ENCODE data around the gene BTG2.
A peak's percentile ranks its signal among the peaks of the same experiment; 100 is the strongest.
"Not testable (repeated sequence)": the region's sequence is repeated elsewhere in the genome, so short reads cannot be mapped to it uniquely, and the experiment has no call there.

Gene BTG2

GRCh38 chr1:203265541-203265940 lies 39.8 kb upstream of the BTG2 start:
- Histone ChIP-seq H3K4me3 (IDR thresholded peaks at IDR 0.05; ENCODE audit: insufficient read depth, low read depth, low read length) (no peak overlapping the region), H3K4me2 (no peak overlapping the region), H3K4me1 (ENCODE audit: low read depth, poor library complexity, severe bottlenecking) (peaks cover 29% of the 10 kb centered on the region)

GRCh38 chr1:203266140-203266539 lies 39.2 kb upstream of the BTG2 start:
- H2AFZ ChIP-seq (ENCODE audit: low read depth); H3K4me3 ChIP-seq (IDR thresholded peaks at IDR 0.05; ENCODE audit: insufficient read depth, low read depth, low read length); H3K27me3 ChIP-seq (ENCODE audit: insufficient read depth, low read depth); H3K36me3 ChIP-seq (ENCODE audit: insufficient read depth); H3K9ac ChIP-seq; H3K27ac ChIP-seq; H4K20me1 ChIP-seq (ENCODE audit: insufficient read depth); H3K4me2 ChIP-seq; H3K79me2 ChIP-seq (ENCODE audit: insufficient read depth, low read depth): not testable (repeated sequence)
- peaks cover 35% of the 10 kb centered on the region for H3K4me1 ChIP-seq (ENCODE audit: low read depth, poor library complexity, severe bottlenecking)

More at GRCh38 chr1:203265541-203265940, 39.8 kb upstream of the BTG2 start:
- Histone ChIP-seq H3K79me2 (ENCODE audit: insufficient read depth, low read depth) (no peaks in the 10 kb centered on the region), H3K27ac (no peak overlapping the region), H4K20me1 (ENCODE audit: insufficient read depth) (no peaks in the 10 kb centered on the region), H3K36me3 (ENCODE audit: insufficient read depth) (no peaks in the 10 kb centered on the region), H2AFZ (ENCODE audit: low read depth) (no peak overlapping the region), H3K9ac (no peak overlapping the region), H3K27me3 (ENCODE audit: insufficient read depth, low read depth) (no peaks in the 10 kb centered on the region)
- TF ChIP-seq CTCF (conservative IDR thresholded peaks at IDR 0.05; ENCODE audit: low read depth, low read length), result no peak

GRCh38 chr1:203267347-203267846 lies 37.9 kb upstream of the BTG2 start:
- no peaks in the 10 kb centered on the region for H4K20me1 ChIP-seq (ENCODE audit: insufficient read depth)
- H3K4me2 ChIP-seq, result peak overlapping the region; percentile 30
- no peaks in the 10 kb centered on the region for H3K27me3 ChIP-seq (ENCODE audit: insufficient read depth, low read depth)
- peak; percentile 99 for TF ChIP-seq CTCF (conservative IDR thresholded peaks at IDR 0.05; ENCODE audit: low read depth, low read length)
- peak overlapping the region; percentile 97 for H3K4me3 ChIP-seq (IDR thresholded peaks at IDR 0.05; ENCODE audit: insufficient read depth, low read depth, low read length)
- H2AFZ ChIP-seq (ENCODE audit: low read depth), result peak overlapping the region; percentile 83
- H3K79me2 ChIP-seq (ENCODE audit: insufficient read depth, low read depth), result no peaks in the 10 kb centered on the region
- no peaks in the 10 kb centered on the region for H3K36me3 ChIP-seq (ENCODE audit: insufficient read depth)
- H3K4me1 ChIP-seq (ENCODE audit: low read depth, poor library complexity, severe bottlenecking), result peaks cover 48% of the 10 kb centered on the region
- no peak overlapping the region; the same call in 1 of the 2 replicates for H3K27ac ChIP-seq
- peak overlapping the region; percentile 28; the same call in 1 of the 2 replicates for H3K9ac ChIP-seq

GRCh38 chr1:203267912-203268311 lies 37.4 kb upstream of the BTG2 start:
- H3K27ac ChIP-seq, result no peak overlapping the region
- peak overlapping the region; percentile 30 for H3K4me2 ChIP-seq
- TF ChIP-seq CTCF (conservative IDR thresholded peaks at IDR 0.05; ENCODE audit: low read depth, low read length), result no peak
- H3K4me3 ChIP-seq (IDR thresholded peaks at IDR 0.05; ENCODE audit: insufficient read depth, low read depth, low read length), result peak overlapping the region; percentile 97
- H3K36me3 ChIP-seq (ENCODE audit: insufficient read depth), result no peaks in the 10 kb centered on the region
- peak overlapping the region; percentile 83 for H2AFZ ChIP-seq (ENCODE audit: low read depth)
- H3K4me1 ChIP-seq (ENCODE audit: low read depth, poor library complexity, severe bottlenecking), result peaks cover 53% of the 10 kb centered on the region
- H3K79me2 ChIP-seq (ENCODE audit: insufficient read depth, low read depth), result no peaks in the 10 kb centered on the region
- peak overlapping the region; percentile 28; the same call in 1 of the 2 replicates for H3K9ac ChIP-seq
- H4K20me1 ChIP-seq (ENCODE audit: insufficient read depth), result no peaks in the 10 kb centered on the region
- no peaks in the 10 kb centered on the region for H3K27me3 ChIP-seq (ENCODE audit: insufficient read depth, low read depth)

GRCh38 chr1:203268901-203269653 lies 36.2 kb upstream of the BTG2 start:
- peak overlapping the region; percentile 11; the same call in 1 of the 2 replicates for H3K9ac ChIP-seq
- H3K36me3 ChIP-seq (ENCODE audit: insufficient read depth), result no peaks in the 10 kb centered on the region
- H3K4me2 ChIP-seq, result peak overlapping the region; percentile 14; the same call in 1 of the 2 replicates
- no peaks in the 10 kb centered on the region for H3K27me3 ChIP-seq (ENCODE audit: insufficient read depth, low read depth)
- no peak overlapping the region for H3K4me3 ChIP-seq (IDR thresholded peaks at IDR 0.05; ENCODE audit: insufficient read depth, low read depth, low read length)
- H3K27ac ChIP-seq, result peak overlapping the region; percentile 40; the same call in 1 of the 2 replicates
- H2AFZ ChIP-seq (ENCODE audit: low read depth), result peak overlapping the region; percentile 45; the same call in 1 of the 2 replicates
- H4K20me1 ChIP-seq (ENCODE audit: insufficient read depth), result no peaks in the 10 kb centered on the region
- peak; percentile 100 for TF ChIP-seq CTCF (conservative IDR thresholded peaks at IDR 0.05; ENCODE audit: low read depth, low read length)
- H3K79me2 ChIP-seq (ENCODE audit: insufficient read depth, low read depth), result peaks cover 1% of the 10 kb centered on the region; the same call in 1 of the 2 replicates
- peaks cover 63% of the 10 kb centered on the region for H3K4me1 ChIP-seq (ENCODE audit: low read depth, poor library complexity, severe bottlenecking)

Measured in KMS-11 (cell line).